ENCODE data around the gene CHPT1. TPM values are rescaled to one million over a fixed set of nuclear protein-coding genes. Genes with fewer than 3 reads are reported as not detected.

Gene CHPT1
- total RNA-seq, 2 donors from 2014 or later = 17.2 to 22.1 TPM

GRCh38 chr12:101768781-101769180, 71.3 kb downstream of the CHPT1 start:
- no peak overlapping the region for H3K4me3 Mint-ChIP-seq
- TF ChIP-seq, protein P1, sequence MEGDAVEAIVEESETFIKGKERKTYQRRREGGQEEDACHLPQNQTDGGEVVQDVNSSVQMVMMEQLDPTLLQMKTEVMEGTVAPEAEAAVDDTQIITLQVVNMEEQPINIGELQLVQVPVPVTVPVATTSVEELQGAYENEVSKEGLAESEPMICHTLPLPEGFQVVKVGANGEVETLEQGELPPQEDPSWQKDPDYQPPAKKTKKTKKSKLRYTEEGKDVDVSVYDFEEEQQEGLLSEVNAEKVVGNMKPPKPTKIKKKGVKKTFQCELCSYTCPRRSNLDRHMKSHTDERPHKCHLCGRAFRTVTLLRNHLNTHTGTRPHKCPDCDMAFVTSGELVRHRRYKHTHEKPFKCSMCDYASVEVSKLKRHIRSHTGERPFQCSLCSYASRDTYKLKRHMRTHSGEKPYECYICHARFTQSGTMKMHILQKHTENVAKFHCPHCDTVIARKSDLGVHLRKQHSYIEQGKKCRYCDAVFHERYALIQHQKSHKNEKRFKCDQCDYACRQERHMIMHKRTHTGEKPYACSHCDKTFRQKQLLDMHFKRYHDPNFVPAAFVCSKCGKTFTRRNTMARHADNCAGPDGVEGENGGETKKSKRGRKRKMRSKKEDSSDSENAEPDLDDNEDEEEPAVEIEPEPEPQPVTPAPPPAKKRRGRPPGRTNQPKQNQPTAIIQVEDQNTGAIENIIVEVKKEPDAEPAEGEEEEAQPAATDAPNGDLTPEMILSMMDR (conservative IDR thresholded peaks at IDR 0.05) = no peak

DNA sequence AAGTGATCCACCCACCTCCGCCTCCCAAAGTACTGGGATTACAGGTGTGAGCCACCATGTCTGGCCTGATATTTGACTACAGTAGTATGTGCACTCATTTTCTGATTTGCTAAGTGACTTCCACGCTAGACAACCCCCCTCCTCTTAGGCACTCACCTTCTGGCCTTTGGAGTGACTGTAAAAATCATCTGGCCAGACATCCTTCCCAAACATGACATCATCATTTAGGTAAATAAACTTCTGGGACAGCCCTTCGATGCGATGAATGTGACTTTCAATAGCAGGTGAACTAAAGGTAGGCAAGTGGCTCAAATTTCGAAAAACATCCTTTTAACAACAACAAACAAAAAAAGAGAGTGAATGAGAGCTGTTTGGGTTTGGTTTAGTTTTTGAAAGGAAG, 72.4 kb downstream of the CHPT1 start:
- WGBS, 2 experiments (ENCODE audit: insufficient coverage in 1 of 2, insufficient read length in 1 of 2) = 96 to 100% methylated on average over 2 to 4 of the region's 5 CpGs
- Mint-ChIP-seq H3K27ac (no peak overlapping the region), H3K4me3 (no peak overlapping the region)

More at GRCh38 chr12:101768781-101769180, 71.3 kb downstream of the CHPT1 start:
- Mint-ChIP-seq H3K36me3 (ENCODE audit: low read depth) (peaks cover 38% of the 10 kb centered on the region), H3K9me3 (no peaks in the 10 kb centered on the region), H3K27me3 (ENCODE audit: insufficient read depth) (no peaks in the 10 kb centered on the region), H3K4me1 (peaks cover 6% of the 10 kb centered on the region), H3K27ac (no peak overlapping the region)
- Histone ChIP-seq H3K27ac (ENCODE audit: low read depth, low read length) (no peak overlapping the region), H3K27me3 (ENCODE audit: control insufficient read depth, insufficient read depth, low read length, poor library complexity, severe bottlenecking) (no peaks in the 10 kb centered on the region), H3K36me3 (ENCODE audit: control insufficient read depth, insufficient read depth, low read length) (peaks cover 16% of the 10 kb centered on the region), H3K4me1 (ENCODE audit: control insufficient read depth, insufficient read depth, low read length) (no peaks in the 10 kb centered on the region), H3K4me3 (ENCODE audit: low read length) (no peak overlapping the region), H3K9ac (ENCODE audit: extremely low read depth, low read length, poor library complexity, severe bottlenecking) (no peak overlapping the region), H3K9me3 (ENCODE audit: control insufficient read depth, low read length) (no peaks in the 10 kb centered on the region)
- DNase-seq = no peak
- WGBS, 2 experiments (ENCODE audit: insufficient coverage in 1 of 2, insufficient read length in 1 of 2) = 88 to 89% methylated on average over 1 to 2 of the region's 2 CpGs

DNA sequence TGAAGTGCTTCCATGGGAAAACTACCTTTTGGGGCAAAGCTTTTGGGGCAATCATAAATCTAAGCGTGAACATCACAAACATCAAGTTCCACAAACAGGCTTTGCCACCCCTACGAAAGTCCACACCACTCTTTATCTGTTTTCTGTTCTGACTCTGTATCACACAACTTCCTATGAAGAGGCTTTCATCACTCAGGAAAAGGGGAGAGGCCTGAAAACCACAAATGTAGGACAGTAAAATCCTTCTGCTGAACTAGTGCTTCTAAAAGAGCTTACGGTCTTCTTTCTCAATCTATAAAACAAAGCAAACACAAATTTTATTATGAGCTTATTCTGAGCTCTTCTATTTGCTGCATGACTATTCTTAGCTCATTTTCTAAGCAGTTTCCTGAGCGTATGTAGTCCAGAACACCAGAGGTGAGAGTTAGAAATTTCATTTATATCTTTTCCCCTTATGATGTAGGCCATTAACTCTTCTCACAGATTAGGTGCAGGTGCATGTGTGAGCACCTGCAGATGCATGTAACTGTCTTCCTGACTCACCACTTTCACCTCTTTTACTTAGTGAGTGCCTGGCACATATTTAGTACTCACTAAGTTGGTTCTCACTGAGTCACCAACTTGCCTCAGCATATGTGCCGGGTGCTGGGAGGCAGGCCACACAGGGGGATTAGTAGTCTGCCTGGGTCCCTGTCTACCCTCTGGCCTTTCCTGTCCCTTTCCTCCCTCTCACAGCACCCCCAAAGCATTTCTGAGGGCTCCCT, 74.8 kb downstream of the CHPT1 start:
- 91% methylated on average over 4 to 5 of the region's 5 CpGs for WGBS, 2 experiments (ENCODE audit: insufficient coverage in 1 of 2, insufficient read length in 1 of 2)
- H3K9me3 Mint-ChIP-seq = no peaks in the 10 kb centered on the region
- H3K4me3 Mint-ChIP-seq = no peak overlapping the region
- Histone ChIP-seq H3K9me3 (ENCODE audit: control insufficient read depth, low read length) (no peaks in the 10 kb centered on the region), H3K27me3 (ENCODE audit: control insufficient read depth, insufficient read depth, low read length, poor library complexity, severe bottlenecking) (no peaks in the 10 kb centered on the region), H3K9ac (ENCODE audit: extremely low read depth, low read length, poor library complexity, severe bottlenecking) (no peak overlapping the region), H3K4me1 (ENCODE audit: control insufficient read depth, insufficient read depth, low read length) (no peaks in the 10 kb centered on the region), H3K27ac (ENCODE audit: low read depth, low read length) (no peak overlapping the region), H3K4me3 (ENCODE audit: low read length) (no peak overlapping the region), H3K36me3 (ENCODE audit: control insufficient read depth, insufficient read depth, low read length) (peaks cover 8% of the 10 kb centered on the region)
- no peak for DNase-seq
- no peak overlapping the region for H3K27ac Mint-ChIP-seq
- TF ChIP-seq, protein P1 (conservative IDR thresholded peaks at IDR 0.05) = no peak
- H3K4me1 Mint-ChIP-seq = peaks cover 6% of the 10 kb centered on the region
- no peaks in the 10 kb centered on the region for H3K27me3 Mint-ChIP-seq (ENCODE audit: insufficient read depth)
- H3K36me3 Mint-ChIP-seq (ENCODE audit: low read depth) = peaks cover 27% of the 10 kb centered on the region

More for the DNA sequence above, 72.4 kb downstream of the CHPT1 start:
- H3K4me3 ChIP-seq (ENCODE audit: low read length) = no peak overlapping the region
- H3K4me1 ChIP-seq (ENCODE audit: control insufficient read depth, insufficient read depth, low read length) = no peaks in the 10 kb centered on the region
- no peaks in the 10 kb centered on the region for H3K9me3 ChIP-seq (ENCODE audit: control insufficient read depth, low read length)
- no peaks in the 10 kb centered on the region for H3K27me3 ChIP-seq (ENCODE audit: control insufficient read depth, insufficient read depth, low read length, poor library complexity, severe bottlenecking)
- H3K9me3 Mint-ChIP-seq = no peaks in the 10 kb centered on the region
- TF ChIP-seq, protein P1 (conservative IDR thresholded peaks at IDR 0.05) = no peak
- H3K4me1 Mint-ChIP-seq = peaks cover 6% of the 10 kb centered on the region
- DNase-seq = no peak
- H3K36me3 ChIP-seq (ENCODE audit: control insufficient read depth, insufficient read depth, low read length) = peaks cover 16% of the 10 kb centered on the region
- H3K36me3 Mint-ChIP-seq (ENCODE audit: low read depth) = peaks cover 38% of the 10 kb centered on the region
- H3K27me3 Mint-ChIP-seq (ENCODE audit: insufficient read depth) = no peaks in the 10 kb centered on the region
- H3K9ac ChIP-seq (ENCODE audit: extremely low read depth, low read length, poor library complexity, severe bottlenecking) = no peak overlapping the region
- no peak overlapping the region for H3K27ac ChIP-seq (ENCODE audit: low read depth, low read length)

Measured in endodermal cell (in vitro differentiated cells).